Heart right ventricle (tissue), 16 donors: ENCODE results near the gene TRPM1. TPM values are rescaled to one million over a fixed set of nuclear protein-coding genes. Genes with fewer than 3 reads are reported as not detected.

Source experiments
- ATAC-seq, 8 donors: fragments of 200-7000 bp; cut with Tn5 transposase; one replicate each; pipeline ENCODE4 v1.9.1; 2020; ENCODE audit warnings: mild to moderate bottlenecking in 8 of 8, moderate library complexity in 8 of 8, moderate number of reproducible peaks in 1 of 8
- DNase-seq, 2 donors: peaks; one replicate each; pipeline ENCODE4 v3.0.0-alpha.2; 2020
- H3K27ac ChIP-seq, 10 donors: fragments of 200-600 bp; sonication (generic) in 2 of 10; one replicate each; pipeline versions ENCODE4 v1.5.0 to v1.8.0; 2020 to 2022; ENCODE audit warnings: mild to moderate bottlenecking in 3 of 10
- H3K27me3 ChIP-seq, 7 donors: fragments of 200-600 bp; one replicate each; pipeline ENCODE4 v1.8.0; 2021 to 2022; ENCODE audit warnings: mild to moderate bottlenecking in 2 of 7
- H3K36me3 ChIP-seq, 9 donors: fragments of 200-600 bp; sonication (generic) in 1 of 9; one replicate each; pipeline versions ENCODE4 v1.5.0 to v1.8.0; 2020 to 2022; ENCODE audit warnings: mild to moderate bottlenecking in 2 of 9
- H3K4me1 ChIP-seq, 9 donors: fragments of 200-600 bp; sonication (generic) in 1 of 9; one replicate each; pipeline versions ENCODE4 v1.5.0 to v1.8.0; 2020 to 2022; ENCODE audit warnings: mild to moderate bottlenecking in 4 of 9
- H3K4me3 ChIP-seq, 10 donors: fragments of 200-600 bp; sonication (generic) in 2 of 10; one replicate each; pipeline versions ENCODE4 v1.5.0 to v1.8.0; 2020 to 2022; ENCODE audit warnings: mild to moderate bottlenecking in 7 of 10, moderate library complexity in 2 of 10
- H3K9me3 ChIP-seq, 11 donors: fragments of 200-600 bp in 10 of 11; sonication (generic) in 2 of 11; one replicate each; pipeline versions ENCODE4 v1.5.0 to v1.8.0; 2013 to 2022; ENCODE audit warnings: mild to moderate bottlenecking in 2 of 11, control low read depth in 1 of 11, moderate library complexity in 1 of 11
- WGBS, 2 donors: extraction: QIAGEN DNeasy Blood & Tissue Kit; methylation state at CpG; one replicate each; pipeline ENCODE4 v1.1.7; 2013; ENCODE audit warnings: inconsistent platforms in 1 of 2; 5-methylcytosine and 5-hydroxymethylcytosine counted together
- intact Hi-C, 10 donors: fragments of 100-400 bp; cut with DNase I; formaldehyde crosslinking; loops; one replicate each; pipeline versions ENCODE4 v1.11.1 to v1.14.2; 2022
- polyA plus RNA-seq, 2 donors: library from polyadenylated mRNA; stranded (reverse); fragments of 200-250 nt; gene quantifications; one replicate each; pipeline ENCODE4 v1.2.3, GENCODE V29; 2013
- total RNA-seq, 10 donors: library from RNA; stranded (reverse); fragmentation: NEBNext Ultra II Directional in 3 of 10; extraction: Animal tissue kit (Norgen Biotek cat#: 25700) in 3 of 10; gene quantifications; one replicate each; pipeline versions ENCODE4 v1.2.1 to v1.2.4, GENCODE V29; 2021 to 2023
- TF ChIP-seq, protein P1 (sequence below), 9 donors: fragments of 200-600 bp; sonication (generic) in 2 of 9; IDR thresholded peaks; one replicate each; pipeline versions ENCODE4 v1.5.0 to v1.8.0; 2021 to 2022; ENCODE audit warnings: antibody characterized with exemption in 9 of 9, mild to moderate bottlenecking in 5 of 9, moderate library complexity in 1 of 9
- donor health status: Arrhythmogenic right ventricular cardiomyopathy.
- donor health status: ischemic (EF 13 %, LVEDD 7.1; RV severe dilation, severe dysfunction).
- donor health status: healthy with polysubstance abuse.
- donor health status: DM: no; HTN: yes; CAD: no.
- donor health status: DM: no; HTN: no; CAD: no.
- donor health status: ischemic (EF 25% LVEDD 6.9; RV normal size, moderate dysfunction).
- donor health status: ischemic (EF 25% LVEDD 5.7; RV mildly dilated, moderate dysfunction).
- donor health status: healthy.
- donor health status: DM: yes; HTN: yes; CAD: no.
- donor health status: Ischemic cardiomyopathy.
- donor health status: ischemic (EF 35%, LVEDD 5.7; RV mildly dilated, moderate dysfunction).
- donor health status: nonischemic (EF 11% LVEDD 7.7; RV severe dilation, severe dysfunction).
- donor health status: DM: yes; HTN: yes; CAD: no.
- donor health status: PGD.
- donor health status: ischemic (EF 29% LVEDD 5.4; RV normal size, mild dysfunction).
- donor health status: nonischemic (EF 23%, LVEDD 6.1; RV moderate dilation, normal function).

TRPM1 gene
- total and polyA plus RNA-seq, 12 donors = 0.06 TPM; not detected in 11

- TF ChIP-seq, protein P1, sequence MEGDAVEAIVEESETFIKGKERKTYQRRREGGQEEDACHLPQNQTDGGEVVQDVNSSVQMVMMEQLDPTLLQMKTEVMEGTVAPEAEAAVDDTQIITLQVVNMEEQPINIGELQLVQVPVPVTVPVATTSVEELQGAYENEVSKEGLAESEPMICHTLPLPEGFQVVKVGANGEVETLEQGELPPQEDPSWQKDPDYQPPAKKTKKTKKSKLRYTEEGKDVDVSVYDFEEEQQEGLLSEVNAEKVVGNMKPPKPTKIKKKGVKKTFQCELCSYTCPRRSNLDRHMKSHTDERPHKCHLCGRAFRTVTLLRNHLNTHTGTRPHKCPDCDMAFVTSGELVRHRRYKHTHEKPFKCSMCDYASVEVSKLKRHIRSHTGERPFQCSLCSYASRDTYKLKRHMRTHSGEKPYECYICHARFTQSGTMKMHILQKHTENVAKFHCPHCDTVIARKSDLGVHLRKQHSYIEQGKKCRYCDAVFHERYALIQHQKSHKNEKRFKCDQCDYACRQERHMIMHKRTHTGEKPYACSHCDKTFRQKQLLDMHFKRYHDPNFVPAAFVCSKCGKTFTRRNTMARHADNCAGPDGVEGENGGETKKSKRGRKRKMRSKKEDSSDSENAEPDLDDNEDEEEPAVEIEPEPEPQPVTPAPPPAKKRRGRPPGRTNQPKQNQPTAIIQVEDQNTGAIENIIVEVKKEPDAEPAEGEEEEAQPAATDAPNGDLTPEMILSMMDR (IDR thresholded peaks at IDR 0.05) = no peak
- Histone ChIP-seq H3K9me3 (no peaks in the 10 kb centered on the region), H3K27me3 (peaks cover 0 to 8% (median 0%) of the 10 kb centered on the region in 7 donors), H3K4me1 (peaks cover 0 to 24% (median 13%) of the 10 kb centered on the region in 9 donors), H3K36me3 (no peaks in the 10 kb centered on the region), H3K27ac (peak overlapping the region in 3 of 10 donors; percentile 4 to 37 (median 5)), H3K4me3 (no peak overlapping the region)
- 24% methylated on average over 3 of the region's 3 CpGs for WGBS, 2 donors
- intact Hi-C loops = no loop called here
- DNase-seq (no peak), ATAC-seq (no peak)
Observed at GRCh38 chr15:31024979-31025378, 76.5 kb downstream of the TRPM1 start.

GRCh38 chr15:31024330-31024729, 77.2 kb downstream of the TRPM1 start:
- peaks cover 0 to 24% (median 13%) of the 10 kb centered on the region in 9 donors for H3K4me1 ChIP-seq
- TF ChIP-seq, protein P1 (IDR thresholded peaks at IDR 0.05) = no peak
- H3K27me3 ChIP-seq = peaks cover 0 to 8% (median 0%) of the 10 kb centered on the region in 7 donors
- intact Hi-C loops = no loop called here
- ATAC-seq (peak in 6 of 8 donors; percentile 43 to 72 (median 56)), DNase-seq (no peak)
- no peaks in the 10 kb centered on the region for H3K36me3 ChIP-seq
- WGBS, 2 donors = 13% methylated on average over 5 of the region's 5 CpGs
- no peaks in the 10 kb centered on the region for H3K9me3 ChIP-seq
- H3K4me3 ChIP-seq = no peak overlapping the region
- H3K27ac ChIP-seq = peak overlapping the region in 4 of 10 donors; percentile 4 to 37 (median 6)

- H3K27ac ChIP-seq = peak overlapping the region in 3 of 10 donors; percentile 2 to 37 (median 5)
- intact Hi-C loops = no loop called here
- DNase-seq = no peak
- H3K4me1 ChIP-seq = peaks cover 0 to 24% (median 13%) of the 10 kb centered on the region in 9 donors
- peaks cover 0 to 8% (median 0%) of the 10 kb centered on the region in 7 donors for H3K27me3 ChIP-seq
- no peaks in the 10 kb centered on the region for H3K9me3 ChIP-seq
- ATAC-seq = peak in 1 of 8 donors; percentile 7
- 83 to 87% methylated on average over 5 of the region's 5 CpGs for WGBS, 2 donors
- H3K36me3 ChIP-seq = no peaks in the 10 kb centered on the region
- no peak overlapping the region for H3K4me3 ChIP-seq
- TF ChIP-seq, protein P1 (IDR thresholded peaks at IDR 0.05) = no peak
Observed at GRCh38 chr15:31023841-31024240, 77.7 kb downstream of the TRPM1 start.

DNA sequence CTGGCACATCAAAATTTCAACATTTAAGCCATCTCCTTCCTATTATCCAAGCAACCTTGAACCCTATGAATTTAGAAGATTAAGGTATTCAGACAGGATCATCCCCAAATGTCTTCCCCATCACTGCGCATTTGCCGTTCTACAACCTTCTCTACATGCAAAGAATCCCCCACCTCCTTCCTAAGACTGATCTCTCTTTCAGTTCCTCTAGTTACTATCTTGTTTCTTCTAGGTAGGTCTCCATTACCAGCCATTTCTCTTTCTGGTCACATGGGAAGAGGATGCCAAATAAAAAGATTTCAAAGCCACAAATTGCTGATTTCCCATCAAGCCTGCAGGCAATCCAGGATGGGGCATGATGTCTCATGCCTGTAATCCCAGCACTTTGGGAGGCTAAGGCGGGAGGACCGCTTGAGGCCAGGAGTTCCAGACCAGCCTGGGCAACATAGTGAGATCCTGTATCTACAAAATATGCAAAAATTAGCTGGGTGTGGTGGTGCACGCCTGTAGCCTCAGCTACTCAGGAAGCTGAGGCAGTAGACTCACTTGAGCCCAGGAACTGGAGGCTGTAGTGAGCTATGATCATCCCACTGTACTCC, 80.4 kb downstream of the TRPM1 start:
- Histone ChIP-seq H3K27me3 (no peaks in the 10 kb centered on the region), H3K9me3 (no peaks in the 10 kb centered on the region), H3K4me3 (no peak overlapping the region), H3K36me3 (no peaks in the 10 kb centered on the region), H3K4me1 (peaks cover 0 to 24% (median 13%) of the 10 kb centered on the region in 9 donors), H3K27ac (no peak overlapping the region)
- TF ChIP-seq, protein P1 (IDR thresholded peaks at IDR 0.05) = no peak
- DNase-seq = no peak
- intact Hi-C loops = no loop called here
- no peak for ATAC-seq
- WGBS, 2 donors = 96 to 99% methylated on average over 5 of the region's 5 CpGs
